Fibroblast of pulmonary artery (primary cell): ENCODE measurements around the gene DUS1L.

Experiments used
- DNase-seq: peaks from one replicate; pipeline ENCODE4 v3.0.0-alpha.2; 2010; ENCODE audit warnings: low read depth
- H3K4me3 ChIP-seq: replicated peaks from 2 replicates; pipeline ENCODE4 v1.5.1; 2011; ENCODE audit warnings: low read depth, mild to moderate bottlenecking, control low read depth, low read length, moderate library complexity
- TF ChIP-seq, protein P1 (sequence below): IDR thresholded peaks from 2 replicates; pipeline ENCODE4 v1.5.1; 2011; ENCODE audit warnings: mild to moderate bottlenecking, control low read depth, low read length, inconsistent platforms; ENCODE audit errors: missing control alignments

DUS1L gene

DNA sequence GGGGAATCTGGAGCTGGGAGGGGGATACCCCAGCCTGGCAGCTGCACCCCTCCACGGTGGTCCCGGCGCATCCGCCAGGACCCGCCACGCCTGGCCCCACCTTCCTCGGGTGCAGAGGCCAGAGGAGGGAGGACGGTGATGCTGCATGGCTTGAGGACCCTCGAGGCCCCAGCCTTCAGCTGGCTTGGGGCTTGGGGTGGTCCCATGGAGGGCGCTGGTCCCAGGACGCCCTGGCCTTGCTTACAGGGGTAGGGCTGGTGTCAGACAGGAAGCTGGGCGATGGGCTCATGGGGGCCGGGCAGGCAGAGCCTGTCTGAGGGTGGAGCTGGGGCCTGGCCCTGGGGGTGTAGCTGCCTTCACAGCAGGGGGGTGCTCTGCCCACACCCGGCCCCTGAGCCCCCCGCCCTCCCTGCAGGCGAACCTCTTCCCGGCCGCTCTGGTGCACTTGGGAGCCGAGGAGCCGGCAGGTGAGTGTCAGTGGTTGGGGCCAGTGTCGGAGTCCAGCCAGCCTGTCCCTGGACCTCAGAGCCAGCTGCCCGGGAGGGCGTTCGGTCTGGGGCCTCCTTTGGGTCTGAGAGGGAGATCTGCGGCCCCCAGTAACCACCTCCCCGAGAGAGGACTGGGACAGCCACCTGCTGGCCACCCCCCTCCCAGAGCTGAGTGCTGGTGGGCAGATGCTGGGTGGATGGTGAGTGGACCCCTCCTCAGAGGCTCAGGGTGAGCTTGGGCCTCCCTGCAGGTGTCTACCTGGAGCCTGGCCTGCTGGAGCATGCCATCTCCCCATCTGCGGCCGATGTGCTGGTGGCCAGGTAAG, 49.3 kb downstream of the DUS1L start:
- DNase-seq, result no peak
- TF ChIP-seq, protein P1, sequence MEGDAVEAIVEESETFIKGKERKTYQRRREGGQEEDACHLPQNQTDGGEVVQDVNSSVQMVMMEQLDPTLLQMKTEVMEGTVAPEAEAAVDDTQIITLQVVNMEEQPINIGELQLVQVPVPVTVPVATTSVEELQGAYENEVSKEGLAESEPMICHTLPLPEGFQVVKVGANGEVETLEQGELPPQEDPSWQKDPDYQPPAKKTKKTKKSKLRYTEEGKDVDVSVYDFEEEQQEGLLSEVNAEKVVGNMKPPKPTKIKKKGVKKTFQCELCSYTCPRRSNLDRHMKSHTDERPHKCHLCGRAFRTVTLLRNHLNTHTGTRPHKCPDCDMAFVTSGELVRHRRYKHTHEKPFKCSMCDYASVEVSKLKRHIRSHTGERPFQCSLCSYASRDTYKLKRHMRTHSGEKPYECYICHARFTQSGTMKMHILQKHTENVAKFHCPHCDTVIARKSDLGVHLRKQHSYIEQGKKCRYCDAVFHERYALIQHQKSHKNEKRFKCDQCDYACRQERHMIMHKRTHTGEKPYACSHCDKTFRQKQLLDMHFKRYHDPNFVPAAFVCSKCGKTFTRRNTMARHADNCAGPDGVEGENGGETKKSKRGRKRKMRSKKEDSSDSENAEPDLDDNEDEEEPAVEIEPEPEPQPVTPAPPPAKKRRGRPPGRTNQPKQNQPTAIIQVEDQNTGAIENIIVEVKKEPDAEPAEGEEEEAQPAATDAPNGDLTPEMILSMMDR, result no peak
- H3K4me3 ChIP-seq, result no peak overlapping the region

DNA sequence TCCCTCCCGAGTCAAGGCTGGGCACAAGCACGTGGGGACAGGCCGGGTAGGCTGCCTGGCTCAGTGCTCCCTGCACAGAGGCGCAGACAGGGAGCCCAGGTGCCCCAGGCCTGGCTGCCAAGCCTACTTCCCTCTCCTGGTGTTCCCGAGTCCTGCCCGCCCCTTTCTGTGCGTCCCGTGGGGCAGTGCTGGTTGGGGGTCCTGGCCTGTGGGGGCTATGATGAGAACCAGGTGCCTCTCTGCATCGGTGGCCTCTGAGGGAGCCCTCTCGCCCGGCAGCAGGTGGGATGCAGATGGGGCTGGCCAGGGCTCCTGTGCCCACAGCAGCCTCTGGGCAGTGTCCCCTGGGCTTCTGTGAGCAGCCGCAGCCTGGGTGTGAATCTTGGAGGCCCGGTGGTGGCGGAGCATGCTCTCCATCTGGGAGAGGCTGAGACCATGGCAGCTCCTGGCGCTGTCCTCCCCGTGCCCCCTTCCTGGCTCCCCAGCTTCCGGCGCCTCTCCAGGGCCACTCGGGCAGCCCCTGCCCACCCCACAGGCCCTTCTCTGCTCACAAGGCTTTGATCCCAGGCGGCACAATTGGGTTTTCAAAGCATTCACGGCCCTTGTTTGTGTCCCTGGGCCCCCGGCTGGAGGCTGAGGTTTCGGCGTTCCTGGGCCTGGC, 50.2 kb downstream of the DUS1L start:
- H3K4me3 ChIP-seq, result no peak overlapping the region
- DNase-seq, result no peak
- TF ChIP-seq, protein P1, result no peak

DNA sequence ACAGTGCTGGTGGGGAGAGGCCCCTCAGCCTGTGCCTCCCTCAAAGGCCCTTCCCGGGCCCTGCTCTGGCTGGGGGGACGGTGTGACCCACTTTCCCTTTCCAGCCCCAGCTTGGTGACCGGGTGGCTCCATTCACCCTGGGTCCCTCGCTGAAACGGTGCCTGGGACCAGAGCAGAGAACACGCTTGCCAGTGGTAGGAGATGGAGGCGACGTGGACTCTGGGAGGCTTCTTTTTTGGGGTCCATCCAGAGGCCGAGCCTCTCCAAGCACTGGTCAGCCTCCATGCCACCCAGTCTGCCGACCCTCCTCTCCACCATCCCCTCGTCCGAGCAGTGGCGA, 50.7 kb downstream of the DUS1L start:
- no peak overlapping the region for H3K4me3 ChIP-seq
- TF ChIP-seq, protein P1, result no peak
- no peak for DNase-seq

DNA sequence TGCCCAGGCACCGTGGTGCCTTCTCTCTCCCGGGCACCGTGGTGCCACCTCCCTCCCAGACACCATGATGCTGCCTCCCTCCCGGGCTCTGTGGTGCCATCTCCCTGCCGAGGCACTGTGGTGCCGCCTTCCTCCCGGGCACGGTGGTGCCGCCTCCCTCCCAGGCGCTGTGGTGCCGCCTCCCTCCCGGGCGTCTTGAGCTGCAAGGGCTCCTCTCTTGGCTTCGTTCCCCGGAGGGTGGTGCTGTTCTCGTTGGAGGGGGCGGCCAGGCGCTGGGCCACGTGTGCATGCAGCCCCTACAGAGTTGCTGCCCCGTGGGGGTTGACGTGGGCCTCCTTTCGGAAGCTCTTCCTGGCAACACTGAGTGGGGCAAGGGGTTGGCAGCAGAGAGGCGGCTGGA, 51.2 kb downstream of the DUS1L start:
- TF ChIP-seq, protein P1, result no peak
- DNase-seq, result no peak
- H3K4me3 ChIP-seq, result no peak overlapping the region

DNA sequence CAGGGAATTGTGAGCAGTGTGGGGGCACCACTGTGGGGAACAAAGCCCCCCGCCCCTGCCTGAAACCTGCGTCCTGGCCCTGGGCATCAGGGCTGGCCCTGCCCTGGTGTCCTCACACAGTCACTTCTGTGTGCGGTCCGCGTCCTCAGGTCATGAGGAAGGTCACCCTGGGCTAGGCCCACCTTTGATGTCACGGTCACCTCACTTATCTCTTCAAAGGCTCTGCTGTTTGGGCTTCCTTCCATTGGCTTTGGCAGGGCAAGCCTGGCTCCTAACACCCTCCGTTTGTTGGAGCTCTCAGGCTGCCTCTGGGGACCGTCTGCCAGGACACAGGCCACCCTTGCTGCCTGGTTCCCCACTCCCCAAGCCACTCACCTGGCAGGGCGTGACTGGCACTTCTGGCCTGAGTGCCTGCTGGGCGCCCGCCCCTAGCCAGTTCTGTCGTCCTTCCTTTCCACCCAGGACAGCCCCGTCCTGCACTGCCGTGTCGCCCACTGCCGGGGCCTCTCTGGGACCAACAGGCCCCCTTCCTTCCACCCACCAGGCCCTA, 51.8 kb downstream of the DUS1L start:
- TF ChIP-seq, protein P1, result no peak
- H3K4me3 ChIP-seq, result no peak overlapping the region
- DNase-seq, result no peak

DNA sequence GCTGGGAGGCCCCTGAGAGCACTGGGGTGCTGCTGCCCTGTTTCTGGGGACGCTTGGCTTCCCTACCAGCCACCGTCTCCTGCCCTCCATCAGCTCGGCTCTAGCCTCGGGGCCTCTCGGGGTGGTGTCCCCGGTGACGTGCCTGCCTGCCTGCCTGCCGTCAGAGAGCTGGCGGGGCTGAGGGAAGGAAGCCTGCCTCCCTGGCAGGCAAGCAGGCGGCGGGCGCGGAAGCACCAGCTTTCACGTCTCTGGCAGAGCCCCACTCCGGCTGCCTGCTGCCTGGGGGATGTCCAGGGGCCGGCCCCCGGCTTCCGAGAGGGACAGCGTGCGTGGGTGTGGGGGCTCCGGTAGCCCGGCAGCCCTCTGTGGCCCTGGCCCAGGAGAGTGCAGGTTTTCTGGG, 52.3 kb downstream of the DUS1L start:
- DNase-seq, result no peak
- H3K4me3 ChIP-seq, result no peak overlapping the region
- TF ChIP-seq, protein P1, result no peak
